HG03575 (cell line): Measurements from ENCODE around the gene PCDH11Y.
"Not testable (repeated sequence)": the region's sequence is repeated elsewhere in the genome, so short reads cannot be mapped to it uniquely, and the experiment has no call there.

Experiments
- ATAC-seq: cut with Tn5 transposase; IDR thresholded peaks from one replicate; pipeline ENCODE4 v1.9.1; 2021; ENCODE audit not compliant: unreplicated experiment, insufficient number of reproducible peaks, low FRiP score; ENCODE audit errors: extremely low read depth

The PCDH11Y gene

GRCh38 chrY:5000057-5000456, at the start of gene PCDH11Y:
TSS of gene PCDH11Y (plus strand) at chrY:5000296. CDS start at chrY:5057100, 56,804 bp downstream.
- not testable (repeated sequence) for ATAC-seq

GRCh38 chrY:4967894-4968293, 32.2 kb upstream of the PCDH11Y start:
- not testable (repeated sequence) for ATAC-seq

DNA sequence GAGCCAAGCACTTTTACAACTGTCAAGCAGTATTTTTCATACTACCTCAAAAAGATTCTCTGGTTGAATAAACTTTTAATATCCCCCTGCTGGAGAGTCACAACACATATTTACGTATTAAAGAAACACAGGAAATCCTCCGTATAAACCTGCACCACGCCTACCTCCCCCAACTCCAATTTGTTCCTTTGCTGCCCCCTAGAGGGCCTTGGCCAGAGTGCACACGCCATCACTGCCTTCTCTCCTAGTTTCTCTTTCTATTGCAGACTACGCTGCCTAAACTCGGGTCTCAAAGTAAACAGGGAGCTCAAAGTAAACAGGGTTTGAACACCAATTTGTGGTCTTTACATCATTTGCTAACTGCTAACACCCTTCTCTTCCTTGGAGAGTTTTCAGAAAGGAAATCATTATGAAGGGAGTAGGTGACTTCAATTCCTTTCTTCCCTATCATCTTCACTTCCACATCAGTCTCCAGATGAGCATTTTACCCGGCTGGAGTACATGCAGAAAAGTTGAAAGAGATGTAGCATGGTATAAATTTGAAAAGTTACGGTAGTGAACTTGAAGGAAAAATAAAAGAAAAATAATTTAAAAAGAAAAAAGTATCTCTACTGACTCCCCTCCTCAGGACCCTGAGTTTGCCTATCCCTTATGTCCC, 8.2 kb upstream of the PCDH11Y start:
- peak; percentile 90 for ATAC-seq

DNA sequence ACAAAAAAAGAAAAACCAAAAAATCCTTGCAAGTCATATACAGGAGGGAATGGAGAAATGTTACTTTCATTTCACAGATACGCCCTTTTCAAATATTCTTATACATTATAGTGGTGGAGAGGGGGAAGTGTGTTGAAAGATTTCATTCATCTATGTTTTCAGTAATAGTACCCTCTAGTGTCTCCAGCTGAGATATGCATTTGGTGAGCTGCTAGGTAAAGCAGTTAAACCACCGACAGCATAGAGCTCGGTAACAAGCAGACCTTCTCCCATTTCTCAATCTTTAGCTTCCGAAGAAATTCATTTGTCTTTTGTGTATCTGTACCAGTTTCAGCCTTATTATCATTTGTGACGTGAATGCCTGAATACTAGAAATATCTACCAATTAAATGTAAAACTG, 5.2 kb upstream of the PCDH11Y start:
- not testable (repeated sequence) for ATAC-seq

GRCh38 chrY:5002476-5003184, 2.5 kb downstream of the PCDH11Y start:
- not testable (repeated sequence) for ATAC-seq

DNA sequence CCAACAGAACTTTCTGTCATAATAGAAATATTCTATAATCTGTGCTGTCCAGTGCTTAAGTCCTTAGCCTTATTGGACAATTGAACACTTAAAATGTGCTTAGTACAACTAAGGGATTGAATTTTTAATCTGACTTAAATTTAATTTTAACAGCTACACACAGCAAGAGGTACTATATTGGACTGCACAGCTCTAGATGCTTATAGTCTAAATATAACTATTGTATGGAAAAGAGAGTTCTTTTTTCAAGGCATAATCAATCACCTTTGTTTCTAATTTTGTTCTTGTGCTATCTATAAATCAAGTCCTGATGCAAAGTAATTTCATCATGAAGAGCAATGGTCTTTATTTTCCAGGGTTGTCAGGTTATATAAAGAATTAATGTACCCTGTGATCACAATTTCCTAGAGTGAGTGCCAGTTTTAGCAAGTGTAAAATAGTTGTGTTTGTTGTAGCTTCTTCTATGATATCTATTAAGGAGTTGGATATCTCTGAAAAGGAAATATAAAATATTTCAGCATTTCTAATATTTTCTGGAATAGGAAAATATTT, 39.0 kb downstream of the PCDH11Y start:
- ATAC-seq = not testable (repeated sequence)

- not testable (repeated sequence) for ATAC-seq
Observed at GRCh38 chrY:5083017-5083416, 82.9 kb downstream of the PCDH11Y start.

DNA sequence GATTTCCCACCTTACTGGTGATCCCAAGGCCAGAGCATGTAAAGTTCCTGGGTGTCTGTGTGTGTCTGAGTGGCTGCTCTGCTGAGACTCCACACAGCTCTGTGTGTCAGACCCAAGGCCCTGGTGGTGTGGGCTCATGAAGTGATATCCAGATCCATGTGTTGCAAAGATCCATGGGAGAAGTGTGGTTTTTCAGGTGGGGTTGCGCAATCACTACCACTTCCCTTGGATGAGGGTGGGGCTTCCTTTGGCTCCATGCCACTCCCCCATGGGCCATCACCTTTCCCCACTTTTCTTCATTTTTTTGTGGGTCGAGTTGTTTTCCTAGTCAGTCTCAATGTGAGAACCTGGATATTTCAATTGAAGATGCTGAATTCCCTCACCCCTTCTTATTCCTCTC, 182.9 kb downstream of the PCDH11Y start:
- ATAC-seq = not testable (repeated sequence)

DNA sequence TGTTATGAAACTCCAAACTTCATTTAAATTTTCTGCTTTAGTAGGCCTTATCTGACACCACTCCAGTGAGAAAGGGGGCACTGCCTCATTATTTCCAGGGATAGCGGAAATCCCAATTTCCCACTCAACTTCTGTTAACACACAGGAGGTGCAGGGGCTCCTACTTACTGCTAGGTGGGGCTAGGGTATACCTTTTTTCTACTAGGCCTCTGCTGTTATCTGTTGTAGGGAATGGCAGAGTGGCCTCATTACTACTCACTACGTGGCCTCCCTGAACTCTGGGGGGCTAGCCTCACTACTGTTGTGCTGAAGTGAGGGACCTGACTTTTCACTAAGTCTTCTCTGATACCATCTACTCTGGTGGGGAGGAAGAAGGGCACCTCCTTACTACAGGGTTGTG, 215.0 kb downstream of the PCDH11Y start:
- ATAC-seq = not testable (repeated sequence)

GRCh38 chrY:5324931-5325330, 324.8 kb downstream of the PCDH11Y start:
- not testable (repeated sequence) for ATAC-seq

GRCh38 chrY:5342220-5342619, 342.1 kb downstream of the PCDH11Y start:
- not testable (repeated sequence) for ATAC-seq

DNA sequence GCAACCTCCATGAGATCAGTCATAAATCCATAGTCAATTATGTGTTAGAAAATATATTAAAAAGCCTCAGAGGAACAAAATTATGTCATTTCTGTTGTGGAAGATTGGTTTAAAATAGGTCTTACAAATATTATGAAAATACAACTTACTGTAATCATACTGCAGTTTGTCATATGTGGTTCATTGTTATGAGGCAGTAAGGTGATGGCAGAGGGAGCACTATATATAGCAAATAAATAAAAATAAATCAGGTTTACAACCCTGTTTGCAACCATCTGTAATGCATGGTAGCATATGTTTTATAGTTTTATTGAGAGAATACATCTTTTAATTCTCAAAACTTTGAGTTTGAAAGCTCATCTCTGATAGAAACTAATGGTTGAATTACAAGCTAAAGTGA, 543.6 kb downstream of the PCDH11Y start:
- ATAC-seq = not testable (repeated sequence)

- ATAC-seq = not testable (repeated sequence)
Observed at GRCh38 chrY:5638589-5638988, 638.5 kb downstream of the PCDH11Y start.

DNA sequence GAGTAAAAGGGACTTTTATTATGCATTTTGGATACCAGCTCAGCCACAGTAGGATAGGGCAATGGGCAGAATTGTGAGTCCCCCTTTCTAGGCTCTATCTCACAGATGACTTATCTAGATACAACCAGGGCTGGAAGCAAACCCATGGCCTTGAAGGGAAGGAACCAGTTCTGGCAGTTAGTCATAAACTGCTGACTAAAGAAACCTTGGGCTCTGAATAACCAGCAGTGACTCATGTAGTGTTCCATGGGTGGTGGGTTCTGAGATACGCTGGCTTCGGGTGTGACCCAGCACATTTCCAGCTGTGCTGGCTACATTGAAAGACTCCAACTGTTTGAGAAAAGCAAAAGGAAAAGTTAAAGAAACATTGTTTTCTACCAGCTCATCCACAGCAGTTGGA, 679.2 kb downstream of the PCDH11Y start:
- not testable (repeated sequence) for ATAC-seq

- not testable (repeated sequence) for ATAC-seq
Observed at GRCh38 chrY:5708727-5709126, 708.6 kb downstream of the PCDH11Y start.

- not testable (repeated sequence) for ATAC-seq
Observed at GRCh38 chrY:5709788-5710381, 709.8 kb downstream of the PCDH11Y start.

- not testable (repeated sequence) for ATAC-seq
Observed at GRCh38 chrY:5761403-5761802, 761.3 kb downstream of the PCDH11Y start.

- ATAC-seq = not testable (repeated sequence)
Observed at GRCh38 chrY:5776485-5776884, 776.4 kb downstream of the PCDH11Y start.
